GM12872 (cell line): ENCODE results near the gene MACROD2.

Source experiments
- TF ChIP-seq, protein P1 (sequence below): IDR thresholded peaks from 3 replicates; pipeline ENCODE4 v1.5.1; 2011; ENCODE audit warnings: low read depth, mild to moderate bottlenecking, low read length, moderate library complexity; ENCODE audit not compliant: insufficient read depth

Gene MACROD2

GRCh38 chr20:14434384-14435136, 439.2 kb downstream of the MACROD2 start:
- TF ChIP-seq, protein P1, sequence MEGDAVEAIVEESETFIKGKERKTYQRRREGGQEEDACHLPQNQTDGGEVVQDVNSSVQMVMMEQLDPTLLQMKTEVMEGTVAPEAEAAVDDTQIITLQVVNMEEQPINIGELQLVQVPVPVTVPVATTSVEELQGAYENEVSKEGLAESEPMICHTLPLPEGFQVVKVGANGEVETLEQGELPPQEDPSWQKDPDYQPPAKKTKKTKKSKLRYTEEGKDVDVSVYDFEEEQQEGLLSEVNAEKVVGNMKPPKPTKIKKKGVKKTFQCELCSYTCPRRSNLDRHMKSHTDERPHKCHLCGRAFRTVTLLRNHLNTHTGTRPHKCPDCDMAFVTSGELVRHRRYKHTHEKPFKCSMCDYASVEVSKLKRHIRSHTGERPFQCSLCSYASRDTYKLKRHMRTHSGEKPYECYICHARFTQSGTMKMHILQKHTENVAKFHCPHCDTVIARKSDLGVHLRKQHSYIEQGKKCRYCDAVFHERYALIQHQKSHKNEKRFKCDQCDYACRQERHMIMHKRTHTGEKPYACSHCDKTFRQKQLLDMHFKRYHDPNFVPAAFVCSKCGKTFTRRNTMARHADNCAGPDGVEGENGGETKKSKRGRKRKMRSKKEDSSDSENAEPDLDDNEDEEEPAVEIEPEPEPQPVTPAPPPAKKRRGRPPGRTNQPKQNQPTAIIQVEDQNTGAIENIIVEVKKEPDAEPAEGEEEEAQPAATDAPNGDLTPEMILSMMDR = no peak

DNA sequence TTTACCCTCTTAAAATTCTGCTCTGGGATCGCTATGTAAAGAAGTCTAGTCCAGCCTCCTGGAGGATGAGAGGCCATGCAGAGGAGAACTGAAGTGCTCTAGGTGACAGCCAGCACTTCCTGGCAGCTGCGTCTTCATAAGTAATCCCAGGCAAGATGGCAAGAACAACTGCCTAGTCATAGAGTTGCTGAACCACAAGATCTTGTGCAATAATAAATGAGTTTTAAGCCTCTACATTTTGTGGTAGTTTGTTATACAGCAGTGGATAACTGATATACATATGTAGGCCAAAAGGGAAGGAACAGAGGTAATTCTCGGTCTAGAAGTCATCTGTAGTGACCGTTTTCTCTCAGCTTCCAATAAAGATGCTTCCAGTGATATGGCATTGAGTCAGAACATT, 445.9 kb downstream of the MACROD2 start:
- TF ChIP-seq, protein P1 = no peak

GRCh38 chr20:14444106-14444505, 448.8 kb downstream of the MACROD2 start:
- TF ChIP-seq, protein P1 = no peak

DNA sequence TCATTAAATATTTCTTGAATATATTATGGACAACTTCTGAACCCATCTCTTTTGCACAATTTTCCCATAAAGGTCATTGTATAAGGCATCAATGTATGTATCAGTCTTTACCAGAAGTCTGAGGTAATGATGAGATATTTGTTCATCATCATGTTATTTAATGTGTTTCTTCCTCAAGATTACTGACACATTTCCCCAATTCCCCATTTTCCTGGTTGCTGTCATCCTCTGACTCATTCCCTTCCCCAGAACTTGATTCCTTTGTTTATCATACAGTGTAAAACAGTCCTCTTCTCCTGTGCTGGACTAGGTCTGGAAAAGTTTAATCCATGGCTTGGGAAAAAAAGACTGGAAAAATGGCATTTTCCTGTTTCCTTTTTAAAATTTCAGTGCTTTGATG, 450.0 kb downstream of the MACROD2 start:
- TF ChIP-seq, protein P1 = no peak

- TF ChIP-seq, protein P1 = no peak
Observed at GRCh38 chr20:14445902-14446301, 450.6 kb downstream of the MACROD2 start.

- TF ChIP-seq, protein P1 = no peak
Observed at GRCh38 chr20:14446446-14446845, 451.1 kb downstream of the MACROD2 start.

GRCh38 chr20:14449323-14449722, 454.0 kb downstream of the MACROD2 start:
- TF ChIP-seq, protein P1 = no peak
